Activated gamma-delta T cell treated with anti-CD3 and anti-CD28 coated beads, Interleukin-2, amount 50 U/mL, for 16 hours (primary cell): ENCODE data around the gene CEP72.
"Not testable (repeated sequence)": the region's sequence is repeated elsewhere in the genome, so short reads cannot be mapped to it uniquely, and the experiment has no call there.

Source experiments
- DNase-seq: peaks from one replicate; pipeline ENCODE4 v3.0.0-alpha.2; 2020; ENCODE audit warnings: low read depth

CEP72 gene

DNA sequence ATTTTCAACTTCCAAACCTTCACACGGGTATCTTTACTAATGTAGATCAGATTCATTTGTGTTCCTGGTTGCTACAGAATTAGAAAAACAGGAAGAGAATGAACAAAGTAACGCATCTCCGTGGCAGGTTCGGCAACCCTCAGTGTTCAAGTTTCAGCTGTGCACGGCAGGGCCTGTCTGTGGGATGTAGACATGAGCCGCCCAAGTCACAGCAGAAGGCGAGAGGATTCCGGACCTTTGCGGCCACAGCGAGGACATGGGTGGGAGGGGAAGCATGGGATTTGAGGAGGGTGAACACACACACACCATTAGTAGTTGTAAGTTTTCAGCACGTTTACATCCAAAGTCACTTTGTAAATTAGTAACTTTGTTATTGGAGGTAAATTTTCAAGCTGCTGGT, 31.7 kb upstream of the CEP72 start:
- DNase-seq = no peak

DNA sequence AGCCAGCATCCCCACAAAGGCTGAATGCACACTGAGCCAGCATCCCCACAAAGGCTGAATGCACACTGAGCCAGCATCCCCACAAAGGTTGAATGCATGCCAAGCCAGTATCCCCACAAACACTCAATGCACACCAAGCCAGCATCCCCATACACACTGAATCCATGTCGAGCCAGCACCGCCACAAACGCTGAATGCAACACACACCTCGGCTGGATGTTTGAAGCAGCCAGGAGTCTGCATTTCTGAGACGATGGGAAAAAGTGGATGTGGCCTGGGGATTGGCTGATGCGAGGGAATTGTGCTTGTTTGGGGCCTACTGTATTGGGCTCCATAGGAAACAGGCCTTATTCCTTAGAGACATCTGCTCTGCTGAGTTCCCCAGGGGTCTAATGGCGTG, 30.9 kb upstream of the CEP72 start:
- DNase-seq = no peak

DNA sequence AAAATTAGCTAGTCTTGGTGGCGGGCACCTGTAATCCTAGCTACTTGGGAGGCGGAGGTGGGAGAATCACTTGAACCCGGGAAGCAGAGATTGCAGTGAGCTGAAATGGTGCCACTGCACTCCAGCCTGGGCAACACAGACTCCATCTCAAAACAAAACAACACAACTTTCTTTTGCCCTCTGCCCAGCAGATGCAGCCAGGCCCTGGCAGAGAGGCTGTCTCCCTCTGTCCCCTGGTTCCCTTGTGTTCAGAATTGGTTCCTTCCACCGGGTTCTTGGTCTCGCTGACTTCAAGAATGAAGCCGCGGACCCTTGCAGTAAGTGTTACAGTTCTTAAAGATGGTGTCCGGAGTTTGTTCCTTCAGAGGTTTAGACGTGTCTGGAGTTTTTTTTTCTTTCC, 30.2 kb upstream of the CEP72 start:
- no peak for DNase-seq

DNA sequence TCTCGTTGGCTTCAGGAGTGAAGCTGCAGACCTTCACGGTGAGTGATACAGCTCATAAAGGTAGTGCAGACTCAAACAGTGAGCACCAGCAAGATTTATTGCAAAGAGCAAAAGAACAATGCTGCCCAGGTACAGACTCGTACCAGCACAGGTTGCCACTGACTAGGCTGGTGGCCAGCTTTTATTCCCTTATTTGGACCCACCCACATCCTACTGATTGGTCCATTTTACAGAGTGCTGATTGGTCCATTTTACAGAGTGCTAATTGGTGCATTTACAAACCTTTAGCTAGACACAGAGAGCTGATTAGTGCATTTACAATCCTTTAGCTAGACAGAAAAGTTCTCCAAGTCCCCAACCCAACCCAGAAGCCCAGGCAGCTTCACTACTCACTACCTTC, 29.7 kb upstream of the CEP72 start:
- DNase-seq = not testable (repeated sequence)

DNA sequence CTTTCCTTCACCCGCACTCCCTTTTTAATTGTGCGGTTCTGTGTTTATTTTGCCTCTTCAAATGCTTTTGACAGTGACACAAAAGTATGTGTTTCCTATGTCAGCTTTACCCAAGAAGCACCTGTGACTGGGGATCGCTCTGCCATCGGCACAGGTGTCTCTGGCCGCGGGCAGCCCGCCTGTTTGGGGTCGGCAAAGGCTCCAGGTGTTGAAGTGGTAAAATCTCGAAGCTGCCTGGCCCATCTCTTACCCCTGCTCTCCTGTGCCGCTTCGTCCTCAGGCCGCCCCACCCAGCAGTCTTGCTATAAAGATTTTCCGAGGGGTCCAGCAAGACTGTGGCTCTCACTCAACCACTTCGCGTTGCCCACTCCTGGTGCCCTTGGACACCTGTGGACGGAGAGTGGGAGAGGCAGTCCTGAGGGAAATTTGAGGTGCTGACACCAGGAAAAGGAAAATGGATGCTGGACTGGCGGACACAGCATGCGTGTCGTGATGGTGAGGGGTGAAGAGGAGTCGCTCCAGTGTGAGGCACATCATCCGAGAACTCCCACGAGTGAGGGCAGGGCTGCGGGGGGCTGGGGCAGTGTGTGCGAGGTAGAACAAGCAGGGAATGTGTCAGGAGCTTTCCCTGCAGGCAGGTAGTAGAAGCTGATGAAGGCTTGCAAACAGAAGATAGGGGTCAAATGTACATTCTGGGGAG, 29.1 kb upstream of the CEP72 start:
- DNase-seq = no peak

DNA sequence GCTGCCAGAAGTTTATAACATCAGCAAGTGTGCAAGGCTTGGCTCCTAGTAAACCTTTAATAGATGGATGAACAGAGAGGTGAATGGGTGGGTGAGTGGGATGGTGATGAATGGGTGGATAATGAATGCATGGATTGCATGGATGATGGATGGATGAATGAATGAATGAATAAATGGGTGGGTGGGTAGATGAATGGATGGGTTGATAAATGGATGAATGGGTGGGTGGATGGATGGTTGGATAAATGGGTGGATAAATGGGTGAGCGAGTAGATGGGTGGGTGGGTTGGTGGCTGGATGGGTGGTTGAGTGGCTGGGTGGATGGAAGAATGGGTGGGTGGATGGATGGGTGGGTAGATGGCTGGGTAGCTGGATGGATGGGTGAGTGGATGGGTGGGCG, 28.5 kb upstream of the CEP72 start:
- DNase-seq = no peak

DNA sequence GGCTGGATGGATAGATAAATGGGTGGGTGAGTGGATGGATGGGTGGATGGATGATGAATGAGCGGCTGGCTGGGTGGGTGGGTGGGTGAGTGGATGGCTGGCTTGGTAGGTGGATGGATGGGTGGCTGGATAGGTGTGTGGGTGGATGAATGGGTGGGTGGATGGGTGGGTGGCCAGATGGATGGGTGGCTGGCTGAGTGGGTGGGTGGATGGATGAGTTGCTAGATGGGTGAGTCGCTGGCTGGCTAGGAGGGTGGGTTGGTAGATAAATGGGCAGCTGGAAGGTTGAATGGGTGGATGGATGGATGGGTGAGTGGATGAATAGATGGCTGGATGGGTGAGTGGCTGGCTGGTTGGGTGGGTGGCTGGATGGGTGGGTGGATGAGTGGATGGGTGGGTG, 27.9 kb upstream of the CEP72 start:
- no peak for DNase-seq

DNA sequence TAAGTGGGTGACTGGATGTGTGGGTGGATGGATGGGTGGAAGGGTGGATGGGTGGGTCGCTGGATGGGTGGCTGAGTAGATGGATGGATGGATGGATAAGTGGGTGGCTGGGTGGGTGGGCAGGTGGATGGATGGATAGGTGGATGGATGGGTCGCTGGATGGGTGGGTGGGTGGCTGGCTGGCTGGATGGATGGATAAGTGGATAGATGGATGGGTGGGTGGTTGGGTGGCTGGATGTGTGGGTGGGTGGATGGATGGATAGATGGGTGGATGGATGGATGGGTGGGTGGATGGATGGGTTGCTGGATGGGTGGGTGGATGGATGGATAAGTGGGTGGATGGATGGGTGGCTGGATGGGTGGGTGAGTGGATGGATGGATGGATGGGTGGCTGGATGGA, 27.3 kb upstream of the CEP72 start:
- no peak for DNase-seq

DNA sequence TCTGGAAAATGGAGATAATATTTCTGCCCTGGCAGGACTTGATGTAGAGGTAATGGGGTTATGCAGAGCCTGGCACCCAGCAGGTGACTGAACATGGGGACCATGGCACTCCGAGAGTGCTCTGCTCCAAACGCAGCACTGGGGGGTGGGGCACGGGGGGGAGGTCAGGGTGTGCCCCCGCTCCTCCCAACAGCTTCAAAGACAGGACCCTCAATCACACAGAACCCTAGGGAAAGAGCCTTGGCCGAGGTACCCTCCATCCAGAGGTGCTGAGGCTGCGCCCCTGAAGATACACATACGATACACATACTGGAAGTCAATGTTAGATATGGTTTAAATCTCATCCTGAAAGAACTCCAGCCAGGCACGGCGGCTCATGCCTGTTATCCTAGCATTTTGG, 26.6 kb upstream of the CEP72 start:
- no peak for DNase-seq

DNA sequence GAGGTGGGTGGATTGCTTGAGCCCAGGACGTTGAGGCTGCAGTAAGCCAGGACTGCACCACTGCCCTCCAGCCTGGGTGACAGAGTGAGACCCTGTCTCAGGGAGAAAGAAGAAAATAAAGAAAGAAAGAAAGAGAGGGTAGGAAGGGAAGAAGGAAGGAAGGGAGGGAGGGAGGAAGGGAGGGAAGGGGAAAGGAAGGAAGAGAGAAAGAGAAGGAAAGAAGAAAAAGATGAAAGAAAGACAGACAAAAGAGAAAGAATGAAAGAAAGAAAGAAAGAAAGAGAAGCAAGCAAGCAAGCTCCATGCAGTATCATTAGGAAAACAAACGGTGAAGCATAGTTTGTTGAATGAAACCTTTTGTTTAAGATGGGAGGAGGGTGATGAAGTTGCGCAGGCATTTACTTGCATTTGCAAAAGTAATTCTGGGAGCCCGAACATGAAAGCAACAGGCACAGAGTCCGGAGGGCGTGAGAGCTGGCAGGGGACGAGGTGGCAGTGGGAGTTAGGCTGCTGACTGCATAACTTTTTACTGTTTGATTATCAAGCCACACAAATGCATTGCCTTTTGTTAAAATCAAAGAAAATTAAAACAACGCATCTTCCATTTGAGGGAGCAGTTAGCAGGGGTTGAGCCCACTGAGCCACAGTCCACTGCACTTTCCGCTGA, 26.0 kb upstream of the CEP72 start:
- DNase-seq = no peak

DNA sequence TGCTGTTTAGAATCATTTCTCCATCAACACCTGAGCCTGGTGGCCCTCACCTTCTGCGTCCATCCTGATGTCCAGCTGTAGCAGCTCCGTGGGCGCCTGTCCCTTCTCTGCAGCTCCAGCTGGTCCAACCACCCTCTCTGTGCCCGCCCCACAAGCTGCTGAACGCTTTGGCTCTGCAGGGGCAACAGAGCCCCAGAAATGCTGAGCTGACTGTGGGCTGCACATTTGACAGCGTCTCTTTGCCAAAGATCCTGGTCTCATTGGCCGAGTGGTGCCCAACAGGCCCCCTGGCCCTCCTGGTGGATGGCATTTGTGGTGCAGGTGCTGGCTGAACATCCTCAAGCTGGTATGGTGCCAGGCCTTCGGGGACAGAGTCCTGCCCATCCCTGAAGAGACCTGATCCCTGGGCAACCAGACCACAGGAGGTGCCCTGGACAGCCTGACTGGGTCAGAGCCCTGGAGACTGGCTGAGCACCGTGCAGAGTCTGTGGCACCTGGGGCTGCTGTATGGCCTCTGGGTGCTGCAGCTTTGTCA, 25.3 kb upstream of the CEP72 start:
- DNase-seq = no peak

DNA sequence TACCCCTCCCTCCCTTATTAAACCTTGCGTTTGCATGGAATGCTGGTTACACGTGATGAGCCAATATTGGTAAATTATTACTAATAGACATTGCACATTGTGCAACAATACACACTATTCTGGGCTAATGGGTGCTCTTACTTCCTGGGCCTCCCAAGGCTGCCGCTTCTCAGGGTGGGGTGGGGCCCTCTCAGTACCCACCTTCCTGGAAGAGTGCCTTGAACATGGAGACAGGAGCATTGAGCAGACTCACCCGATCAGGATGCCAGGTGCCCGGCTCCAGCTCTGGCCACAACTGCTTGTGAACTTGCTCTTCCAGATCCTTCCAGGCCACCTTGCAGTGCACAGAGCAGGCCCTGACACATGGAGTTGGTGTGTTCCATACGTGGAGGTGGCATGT, 24.7 kb upstream of the CEP72 start:
- no peak for DNase-seq

DNA sequence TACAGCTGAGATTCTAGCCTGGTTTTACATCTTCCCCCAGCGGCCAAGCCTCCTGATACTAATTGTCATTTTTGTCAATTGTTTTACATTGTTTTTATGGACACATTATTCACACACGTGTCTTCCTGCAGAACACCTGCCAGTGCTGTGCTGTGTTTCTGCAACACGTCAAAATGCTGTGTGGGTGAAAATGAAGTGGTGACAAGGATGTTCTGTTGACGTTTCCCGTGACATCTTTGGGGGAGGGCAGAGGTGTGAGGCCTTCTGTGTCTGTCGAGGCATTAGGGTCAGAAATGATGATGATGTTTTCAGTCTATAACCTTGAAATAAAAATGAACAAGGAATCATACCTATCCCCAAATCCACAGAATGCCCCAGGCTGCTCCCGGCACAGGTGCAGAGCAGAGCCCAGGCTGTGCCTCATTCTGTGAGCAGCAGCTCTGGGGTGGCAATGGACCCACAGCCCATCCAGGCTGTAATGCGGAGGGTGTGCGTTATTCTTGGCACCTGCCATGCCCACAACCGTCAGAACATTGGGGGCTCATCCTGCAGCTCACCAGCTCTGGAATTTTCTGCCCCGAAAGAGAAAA, 23.6 kb upstream of the CEP72 start:
- no peak for DNase-seq

DNA sequence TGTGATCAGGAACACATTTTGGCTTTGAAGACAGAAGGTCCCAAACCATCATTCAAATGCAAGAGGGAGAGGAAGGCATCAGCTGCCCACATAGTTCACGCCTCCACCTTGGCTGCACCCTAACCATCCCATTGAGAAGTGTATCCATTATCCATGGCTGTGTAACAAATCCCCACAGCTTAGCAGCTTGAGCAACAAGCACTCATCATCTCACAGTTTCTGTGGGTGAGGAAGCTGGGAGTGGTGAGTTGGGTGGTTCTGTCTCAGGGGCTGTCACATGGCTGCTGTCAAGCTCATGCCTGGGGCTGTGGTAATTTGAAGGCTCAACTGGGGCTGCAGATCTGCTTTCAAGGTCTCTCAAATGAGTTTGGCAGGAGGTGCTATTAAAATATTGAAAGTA, 23.0 kb upstream of the CEP72 start:
- no peak for DNase-seq

DNA sequence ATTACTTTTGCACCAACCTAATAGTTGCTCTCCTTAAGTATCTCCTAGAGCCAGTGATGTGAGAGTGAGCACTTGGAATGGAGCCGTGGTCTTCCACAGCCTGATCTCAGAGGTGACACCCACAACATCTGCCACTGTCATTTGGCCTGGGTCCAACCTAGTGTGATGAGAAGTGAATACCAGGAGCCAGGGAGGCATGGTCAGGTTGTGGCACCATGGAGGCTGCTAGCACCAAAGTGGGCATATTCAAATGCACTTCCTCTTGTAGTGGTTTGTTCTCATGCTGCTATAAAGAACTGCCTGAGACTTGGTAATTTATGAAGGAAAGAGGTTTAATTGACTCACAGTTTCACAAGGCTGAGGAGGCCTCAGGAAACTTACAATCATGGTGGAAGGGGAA, 22.6 kb upstream of the CEP72 start:
- DNase-seq = no peak

DNA sequence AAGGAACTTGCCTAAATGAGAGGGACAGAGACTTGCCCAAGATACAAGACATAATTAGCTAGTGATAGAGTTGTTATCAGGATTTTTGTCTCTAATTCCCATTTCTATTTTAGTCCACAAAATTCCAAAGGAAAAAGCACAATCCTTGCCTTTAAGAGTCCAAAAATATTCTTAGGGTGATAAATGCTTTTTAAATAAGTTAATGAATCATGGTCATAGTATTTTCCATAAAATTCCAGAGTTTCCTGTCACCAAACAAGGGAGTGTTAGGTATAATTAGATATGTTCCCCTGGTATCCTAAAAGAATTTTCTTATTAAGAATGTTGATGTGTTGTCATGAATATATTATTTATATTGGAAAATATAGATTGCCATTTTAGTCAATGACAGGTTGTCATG, 21.8 kb upstream of the CEP72 start:
- DNase-seq = no peak

DNA sequence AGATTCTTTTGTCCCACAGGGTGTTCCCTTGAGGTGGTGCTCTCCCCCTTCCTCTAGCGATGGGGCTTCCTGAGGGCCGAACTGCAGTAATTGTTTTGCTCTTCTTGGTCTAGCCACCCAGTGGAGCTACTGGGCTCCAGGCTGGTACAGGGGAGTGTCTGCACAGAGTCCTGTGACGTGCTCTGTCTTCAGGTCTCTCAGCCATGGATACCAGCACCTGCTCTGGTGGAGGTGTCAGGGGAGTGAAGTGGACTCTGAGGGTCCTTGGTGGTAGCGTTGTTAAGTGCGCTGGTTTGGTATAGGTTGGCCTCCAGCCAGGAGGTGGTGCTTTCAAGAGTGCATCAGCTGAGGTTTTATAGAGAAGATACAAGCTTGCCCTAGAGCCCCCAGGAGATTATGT, 20.4 kb upstream of the CEP72 start:
- DNase-seq = no peak

DNA sequence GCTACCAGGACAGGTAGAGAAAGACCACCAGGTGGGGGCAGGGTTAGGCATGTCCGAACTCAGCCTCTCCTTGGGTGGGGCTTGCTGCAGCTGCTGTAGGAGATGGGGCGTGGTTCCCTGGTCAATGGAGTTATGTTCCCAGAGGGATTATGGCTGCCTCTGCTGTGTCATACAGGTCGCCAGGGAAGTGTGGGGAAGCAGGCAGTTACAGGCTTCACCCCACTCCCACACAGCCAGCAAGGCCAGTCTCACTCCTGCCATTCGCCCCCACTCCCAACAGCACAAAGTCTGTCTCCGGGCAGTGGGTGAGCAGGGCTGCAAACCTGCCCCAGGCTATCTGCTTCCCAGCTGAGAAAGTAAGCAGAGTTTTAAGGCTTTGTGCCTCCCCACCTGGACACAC, 20.0 kb upstream of the CEP72 start:
- DNase-seq = no peak

DNA sequence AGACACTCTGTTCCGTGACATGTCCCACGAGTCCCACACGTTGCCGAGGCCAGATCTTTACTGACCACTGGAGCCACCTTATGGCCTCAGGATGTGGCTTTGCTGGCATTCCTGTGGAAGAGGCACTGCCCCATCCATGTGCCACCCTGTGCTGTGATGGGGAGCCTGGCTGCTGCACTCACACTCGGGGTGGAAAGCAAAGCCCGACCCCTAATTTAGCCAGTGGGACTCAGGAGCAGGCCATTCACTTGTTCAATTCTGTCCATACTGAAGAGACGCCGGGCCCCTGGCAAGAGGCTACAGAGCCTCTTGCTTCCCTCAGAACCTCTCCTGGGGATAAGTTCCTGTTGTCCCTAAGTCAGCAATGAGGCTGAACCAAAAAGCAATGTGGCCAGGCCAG, 18.6 kb upstream of the CEP72 start:
- no peak for DNase-seq

DNA sequence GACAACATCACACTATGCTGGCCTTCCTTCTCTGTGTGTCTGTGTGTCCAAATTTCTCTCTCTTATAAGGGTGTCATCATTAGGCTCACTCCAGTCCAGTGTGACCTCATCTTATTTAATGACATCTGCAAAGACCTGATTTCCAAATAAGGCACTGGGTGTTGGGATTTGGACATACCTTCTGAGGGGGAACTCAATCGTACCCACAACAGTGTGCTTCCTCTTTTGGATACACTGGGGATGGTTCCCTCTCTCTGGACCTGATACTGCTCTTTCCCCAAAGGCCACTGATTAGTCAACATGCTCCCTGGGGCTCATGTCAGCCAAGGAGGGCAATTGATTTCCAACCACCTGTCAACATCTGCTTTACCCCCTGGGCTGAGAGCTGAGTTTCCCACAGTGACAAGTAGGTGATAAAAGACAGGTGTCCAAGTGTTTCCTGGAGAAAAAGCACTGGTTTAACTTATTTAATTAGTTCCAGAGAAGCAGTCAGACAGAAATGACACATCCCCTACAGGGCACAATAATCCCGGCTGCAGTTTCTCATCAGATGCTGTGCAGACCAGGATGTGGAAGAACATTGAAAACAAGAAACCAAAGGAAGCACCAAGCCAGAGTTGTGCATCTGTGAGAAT, 17.8 kb upstream of the CEP72 start:
- no peak for DNase-seq

DNA sequence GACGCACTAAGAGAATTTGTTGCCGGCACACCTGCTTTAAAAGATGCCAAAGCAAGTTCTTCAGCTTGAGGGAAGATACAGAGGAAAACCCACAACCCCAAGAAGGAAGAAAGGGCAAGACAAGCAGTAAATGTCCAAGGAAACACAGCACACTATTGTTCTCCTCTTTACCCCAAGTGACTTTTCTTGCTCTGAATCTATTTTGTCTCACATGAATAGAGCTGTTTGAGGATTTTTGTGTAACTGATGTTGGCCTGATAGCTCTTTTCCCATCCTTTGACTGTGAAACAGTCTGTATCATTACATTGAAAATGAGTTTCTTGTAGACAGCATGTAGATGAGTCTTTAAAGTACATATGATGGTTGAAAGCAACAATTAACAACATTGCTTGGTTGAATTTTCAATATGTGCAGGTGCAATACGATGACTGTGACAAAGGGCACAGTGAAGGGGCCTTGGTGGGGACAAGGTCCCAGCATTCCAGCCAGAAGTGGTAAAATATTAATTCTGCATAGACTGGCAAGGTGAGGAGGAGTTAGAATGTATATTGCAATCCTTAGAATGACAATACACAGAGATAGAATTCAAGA, 16.8 kb upstream of the CEP72 start:
- no peak for DNase-seq

DNA sequence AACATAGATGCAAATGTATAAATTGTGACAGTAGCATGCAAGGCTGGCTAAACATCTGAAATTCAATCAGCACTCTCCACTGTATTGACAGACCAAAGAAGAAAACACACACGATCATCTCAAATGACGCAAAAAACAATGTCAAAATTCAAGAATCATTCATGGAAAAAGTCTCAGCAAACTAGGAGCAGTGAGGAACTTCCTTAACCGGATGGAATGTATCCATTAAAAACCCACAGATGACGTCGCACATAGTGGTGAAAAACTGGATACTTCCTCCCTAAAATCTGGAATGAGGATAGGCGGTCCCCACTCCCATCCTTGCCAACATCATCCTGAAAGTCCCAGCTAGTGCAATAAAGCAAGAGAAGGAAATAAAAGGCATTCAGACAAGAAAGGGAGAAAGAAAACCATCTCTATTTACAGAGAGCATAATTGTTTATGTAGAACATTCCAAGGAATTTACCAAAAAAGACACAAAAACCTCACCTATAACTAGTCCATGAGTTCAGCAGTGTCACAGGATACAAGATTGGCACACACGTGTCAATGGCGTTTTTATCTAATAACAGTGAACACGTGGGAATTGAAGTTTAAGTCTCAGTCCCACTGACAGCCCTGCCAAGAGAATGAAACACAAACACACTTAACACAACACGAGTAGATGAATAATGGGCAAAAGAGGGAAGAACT, 14.1 kb upstream of the CEP72 start:
- no peak for DNase-seq
